ENCODE results near the gene MROH9. TPM values are rescaled to one million over a fixed set of nuclear protein-coding genes. Genes with fewer than 3 reads are reported as not detected.
"Not testable (repeated sequence)": the region's sequence is repeated elsewhere in the genome, so short reads cannot be mapped to it uniquely, and the experiment has no call there.

The MROH9 gene
- total RNA-seq, 2 experiments from 2014 or later, result not detected

DNA sequence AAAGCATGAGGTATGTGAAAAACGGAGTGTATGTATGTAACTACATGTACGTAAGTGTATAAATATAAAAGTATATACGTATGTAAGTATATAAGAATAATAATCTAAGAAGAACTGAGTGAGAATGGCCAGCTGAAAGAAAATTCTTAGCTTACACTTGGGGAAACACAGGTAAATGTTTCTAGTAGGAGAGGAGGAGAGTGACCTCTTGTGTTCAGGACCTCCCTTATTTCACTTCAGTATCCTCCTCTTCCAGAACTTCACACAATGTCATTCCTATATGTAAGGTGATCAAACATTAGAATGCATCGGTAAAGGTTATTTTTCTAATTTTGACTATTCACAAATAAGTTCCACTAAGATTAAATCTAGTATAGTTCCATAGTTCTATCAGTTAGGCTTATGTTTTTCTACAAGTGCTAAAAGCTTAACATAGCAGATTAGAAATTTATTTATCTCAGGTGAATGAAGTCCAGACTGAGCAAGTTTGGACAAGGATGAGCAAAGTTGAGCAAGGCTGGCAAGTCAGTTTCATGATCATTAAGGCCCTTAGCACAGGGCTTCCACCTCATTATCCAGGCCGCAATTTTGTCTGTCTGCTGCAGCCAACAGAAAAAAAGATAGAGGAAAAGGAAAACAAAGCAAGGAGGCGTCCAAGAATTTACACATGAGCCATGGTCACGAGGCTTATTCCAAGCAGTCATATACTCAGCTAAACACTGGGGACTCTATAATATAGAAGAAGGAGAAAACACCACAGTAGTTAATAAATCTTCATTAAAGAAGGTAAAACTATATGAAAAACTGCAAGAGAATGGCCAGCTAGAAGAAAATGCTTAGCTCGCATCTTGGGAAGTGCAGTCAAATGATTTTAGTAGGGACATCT, 7.1 kb upstream of the MROH9 start:
- peaks cover 14% of the 10 kb centered on the region for H3K27me3 Mint-ChIP-seq (ENCODE audit: low read depth)
- no peak overlapping the region for H3K27ac Mint-ChIP-seq
- intact Hi-C loops (cut with micrococcal nuclease), result loop anchor here (5.0 kb wide), 1 partner anchor 256 kb away; no protein-coding TSS in a partner anchor
- H3K4me3 Mint-ChIP-seq, result no peak overlapping the region
- DNase-seq, result no peak
- H3K36me3 Mint-ChIP-seq (ENCODE audit: low read depth), result no peaks in the 10 kb centered on the region
- H3K9me3 Mint-ChIP-seq, result no peaks in the 10 kb centered on the region
- no peaks in the 10 kb centered on the region for H3K4me1 Mint-ChIP-seq (ENCODE audit: low read depth)
- CTCF ChIA-PET, result interaction anchor here (0.6 to 1.3 kb wide), 2 partner anchors 239 to 396 kb away, joined by 3 to 4 read pairs; no protein-coding TSS in a partner anchor

DNA sequence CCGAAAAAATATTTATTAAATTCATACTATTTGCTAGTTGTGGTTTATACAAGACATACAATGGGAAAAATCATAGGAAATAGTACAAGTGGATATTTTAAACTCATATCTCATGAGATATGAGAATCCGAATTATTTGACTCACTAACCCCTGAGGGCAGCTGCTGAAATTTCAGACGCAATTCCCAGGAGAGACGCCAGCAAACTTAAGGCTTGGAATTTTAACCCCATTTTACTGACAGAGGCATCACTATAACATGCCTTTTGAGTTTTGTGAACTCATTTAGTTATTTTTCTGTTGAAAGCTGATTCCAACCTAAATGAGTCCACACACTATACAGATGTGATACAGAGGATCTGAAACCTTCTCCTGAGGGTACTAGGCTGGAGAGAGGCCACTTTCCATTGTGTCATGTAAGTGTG, 5.9 kb upstream of the MROH9 start:
- no peak overlapping the region for H3K27ac Mint-ChIP-seq

DNA sequence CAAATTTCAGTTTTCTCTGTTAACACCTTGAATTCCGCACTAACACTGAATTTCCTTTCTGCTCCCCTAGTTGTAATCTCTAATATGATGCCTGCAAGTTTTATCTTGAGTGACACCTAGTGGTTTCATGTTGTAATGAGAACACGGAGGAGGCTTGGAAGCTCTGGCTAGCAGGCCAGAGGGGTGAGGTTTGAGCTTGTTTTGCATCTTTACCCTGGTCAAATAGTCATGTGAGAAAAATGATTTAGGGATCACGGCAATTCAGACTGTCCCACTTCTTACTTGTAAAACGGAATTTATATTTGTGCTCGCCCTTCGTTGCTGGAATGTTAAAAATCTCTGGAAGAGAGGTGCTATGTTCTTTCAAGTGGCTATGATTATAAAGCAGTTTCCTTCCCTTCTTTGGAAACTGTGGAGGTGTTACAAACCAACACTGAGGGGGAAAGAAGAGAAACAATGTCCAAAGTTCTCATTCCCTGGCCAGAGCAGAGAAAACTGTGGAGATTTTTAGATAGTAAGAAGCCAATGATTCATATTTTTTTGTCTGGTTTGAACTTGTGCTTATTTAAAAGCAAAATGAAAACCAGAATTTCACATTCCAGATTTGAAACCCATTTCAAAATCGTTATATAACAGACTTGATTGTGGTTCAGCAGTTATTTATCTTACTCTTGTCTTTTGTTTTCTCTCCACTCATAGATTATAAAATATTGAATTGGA, 5.3 kb upstream of the MROH9 start:
- CTCF ChIA-PET, result interaction anchor here (0.7 to 1.5 kb wide), 13 partner anchors 11 to 997 kb away, joined by 3 to 10 read pairs (median 4); no protein-coding TSS in a partner anchor
- Mint-ChIP-seq H3K9me3 (no peaks in the 10 kb centered on the region), H3K36me3 (ENCODE audit: low read depth) (no peaks in the 10 kb centered on the region), H3K4me1 (ENCODE audit: low read depth) (no peaks in the 10 kb centered on the region), H3K27ac (no peak overlapping the region), H3K4me3 (no peak overlapping the region), H3K27me3 (ENCODE audit: low read depth) (peaks cover 9% of the 10 kb centered on the region)
- DNase-seq, result peak; percentile 11
- intact Hi-C loops (cut with micrococcal nuclease), result loop anchor here (1.0 to 5.0 kb wide), 3 partner anchors 241 to 1001 kb away; no protein-coding TSS in a partner anchor

More for the DNA sequence above, 5.9 kb upstream of the MROH9 start:
- H3K4me1 Mint-ChIP-seq (ENCODE audit: low read depth), result no peaks in the 10 kb centered on the region
- intact Hi-C loops (cut with micrococcal nuclease), result loop anchor here (1.0 to 5.0 kb wide), 3 partner anchors 240 to 1000 kb away; no protein-coding TSS in a partner anchor
- H3K36me3 Mint-ChIP-seq (ENCODE audit: low read depth), result no peaks in the 10 kb centered on the region
- H3K9me3 Mint-ChIP-seq, result no peaks in the 10 kb centered on the region
- CTCF ChIA-PET, result interaction anchor here (0.7 to 1.5 kb wide), 12 partner anchors 12 to 997 kb away, joined by 3 to 10 read pairs (median 4); no protein-coding TSS in a partner anchor
- DNase-seq, result no peak
- peaks cover 9% of the 10 kb centered on the region for H3K27me3 Mint-ChIP-seq (ENCODE audit: low read depth)
- H3K4me3 Mint-ChIP-seq, result no peak overlapping the region

DNA sequence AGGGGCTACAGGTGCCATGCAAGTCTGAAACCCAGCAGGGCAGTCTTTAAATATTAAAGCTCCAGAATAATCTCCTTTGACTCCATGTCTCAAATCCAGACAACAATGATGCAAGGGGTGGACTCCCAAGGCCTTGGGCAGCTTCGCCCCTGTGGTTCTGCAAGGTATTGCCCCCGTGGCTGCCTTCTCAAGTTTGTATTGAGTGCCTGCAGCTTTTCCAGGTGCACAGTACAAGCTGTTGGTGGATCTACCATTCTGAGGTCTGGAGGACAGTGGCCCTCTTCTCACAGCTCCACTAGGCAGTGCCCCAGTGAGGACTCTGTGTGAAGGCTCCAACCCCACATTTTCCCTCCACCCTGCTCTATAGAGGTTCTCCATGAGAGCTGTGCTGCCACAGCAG, 3.7 kb upstream of the MROH9 start:
- DNase-seq, result no peak
- no peak overlapping the region for H3K4me3 Mint-ChIP-seq
- intact Hi-C loops (cut with micrococcal nuclease), result no loop called here
- H3K27me3 Mint-ChIP-seq (ENCODE audit: low read depth), result peaks cover 4% of the 10 kb centered on the region
- no peak overlapping the region for H3K27ac Mint-ChIP-seq
- no peaks in the 10 kb centered on the region for H3K9me3 Mint-ChIP-seq
- no peaks in the 10 kb centered on the region for H3K4me1 Mint-ChIP-seq (ENCODE audit: low read depth)
- H3K36me3 Mint-ChIP-seq (ENCODE audit: low read depth), result no peaks in the 10 kb centered on the region
- CTCF ChIA-PET, result interaction anchor here (1.2 kb wide), 1 partner anchor 382 kb away, joined by 4 read pairs; the partner anchor contains the start of gene FMO4

DNA sequence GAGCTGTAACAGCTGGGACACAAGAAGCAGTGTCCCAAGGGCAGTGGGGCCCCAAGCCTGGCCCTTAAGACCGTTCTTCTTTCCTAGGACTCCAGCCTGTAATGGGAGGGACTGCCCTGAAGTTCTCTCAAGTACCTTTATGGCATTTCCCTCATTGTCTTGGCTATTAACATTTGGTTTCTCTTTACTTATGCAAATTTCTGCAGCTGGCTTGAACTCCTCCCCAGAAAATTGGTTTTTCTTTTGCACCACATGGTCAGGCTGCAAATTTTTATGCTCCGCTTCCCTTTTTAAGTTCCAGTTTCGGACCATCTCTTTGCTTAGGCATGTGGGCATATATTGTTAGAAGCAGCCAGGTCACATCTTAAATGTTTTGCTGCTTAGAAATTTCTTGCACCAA, 3.1 kb upstream of the MROH9 start:
- H3K9me3 Mint-ChIP-seq, result no peaks in the 10 kb centered on the region
- no peak overlapping the region for H3K4me3 Mint-ChIP-seq
- H3K36me3 Mint-ChIP-seq (ENCODE audit: low read depth), result no peaks in the 10 kb centered on the region
- DNase-seq, result no peak
- CTCF ChIA-PET, result interaction anchor here (1.2 kb wide), 1 partner anchor 381 kb away, joined by 4 read pairs; the partner anchor contains the start of gene FMO4
- H3K27ac Mint-ChIP-seq, result no peak overlapping the region
- intact Hi-C loops (cut with micrococcal nuclease), result no loop called here
- H3K4me1 Mint-ChIP-seq (ENCODE audit: low read depth), result no peaks in the 10 kb centered on the region
- H3K27me3 Mint-ChIP-seq (ENCODE audit: low read depth), result peaks cover 4% of the 10 kb centered on the region

DNA sequence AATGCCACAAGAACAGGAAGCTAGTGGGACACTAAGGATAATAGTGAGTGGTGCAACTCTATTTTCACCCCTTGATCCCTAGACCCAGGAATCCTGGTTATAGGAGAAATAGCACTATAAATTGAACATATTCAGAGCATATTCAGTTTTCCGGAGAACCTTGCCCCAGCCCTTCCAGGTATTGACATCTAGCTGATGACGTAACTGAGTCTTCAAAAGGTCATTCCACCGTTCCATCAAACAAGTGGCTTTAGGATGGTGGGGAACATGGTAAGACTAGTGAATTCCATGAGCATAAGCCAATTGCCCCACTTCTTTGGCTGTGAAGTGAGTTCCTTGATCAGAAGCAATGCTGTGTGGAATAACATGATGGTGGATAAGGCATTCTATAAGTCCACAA, 2.9 kb downstream of the MROH9 start:
- CTCF ChIA-PET, result no interaction called here
- intact Hi-C loops (cut with micrococcal nuclease), result no loop called here
- Mint-ChIP-seq H3K36me3 (ENCODE audit: low read depth) (no peaks in the 10 kb centered on the region), H3K27me3 (ENCODE audit: low read depth) (peaks cover 6% of the 10 kb centered on the region), H3K9me3 (no peaks in the 10 kb centered on the region), H3K4me1 (ENCODE audit: low read depth) (no peaks in the 10 kb centered on the region), H3K4me3 (no peak overlapping the region), H3K27ac (no peak overlapping the region)
- no peak for DNase-seq

DNA sequence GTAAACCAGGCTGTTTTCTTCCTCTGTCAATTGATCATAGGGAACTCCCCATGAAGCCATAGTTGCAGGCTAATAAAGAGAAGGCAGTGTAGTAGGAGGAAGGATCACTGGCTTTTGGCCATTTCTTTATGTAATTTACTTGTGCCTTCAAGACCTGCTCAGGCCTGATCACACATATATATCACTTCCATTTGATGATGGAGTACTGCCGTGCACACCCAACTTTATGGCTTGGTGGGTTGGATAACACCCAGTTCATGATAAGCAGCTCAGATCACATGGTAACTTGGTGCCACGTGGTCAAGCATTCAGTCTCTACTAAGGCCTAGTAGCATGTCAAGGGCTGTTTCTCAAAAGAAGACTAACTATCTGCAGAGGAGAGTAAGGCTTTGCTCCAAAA, 4.1 kb downstream of the MROH9 start:
- H3K27me3 Mint-ChIP-seq (ENCODE audit: low read depth), result peaks cover 6% of the 10 kb centered on the region
- DNase-seq, result no peak
- CTCF ChIA-PET, result no interaction called here
- H3K9me3 Mint-ChIP-seq, result no peaks in the 10 kb centered on the region
- no peaks in the 10 kb centered on the region for H3K4me1 Mint-ChIP-seq (ENCODE audit: low read depth)
- intact Hi-C loops (cut with micrococcal nuclease), result no loop called here
- H3K27ac Mint-ChIP-seq, result no peak overlapping the region
- H3K36me3 Mint-ChIP-seq (ENCODE audit: low read depth), result no peaks in the 10 kb centered on the region
- H3K4me3 Mint-ChIP-seq, result no peak overlapping the region

DNA sequence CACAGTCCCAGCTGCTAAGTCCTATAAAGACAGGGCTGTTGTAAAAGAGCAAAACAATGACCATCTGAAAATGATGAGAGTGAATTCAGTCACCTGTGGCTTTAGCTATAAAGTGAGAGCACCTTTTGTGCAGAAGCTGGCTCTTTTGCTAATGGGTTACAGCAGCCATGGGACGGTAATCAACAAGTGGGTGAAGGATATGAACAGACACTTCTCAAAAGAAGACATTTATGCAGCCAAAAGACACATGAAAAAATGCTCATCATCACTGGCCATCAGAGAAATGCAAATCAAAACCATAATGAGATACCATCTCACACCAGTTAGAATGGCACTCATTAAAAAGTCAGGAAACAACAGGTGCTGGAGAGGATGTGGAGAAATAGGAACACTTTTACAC, 16.4 kb downstream of the MROH9 start:
- CTCF ChIA-PET; H3K9me3 Mint-ChIP-seq; H3K27ac Mint-ChIP-seq; H3K36me3 Mint-ChIP-seq (ENCODE audit: low read depth); H3K4me3 Mint-ChIP-seq; DNase-seq; intact Hi-C loops (cut with micrococcal nuclease); H3K4me1 Mint-ChIP-seq (ENCODE audit: low read depth): not testable (repeated sequence)
- peaks cover 18% of the 10 kb centered on the region for H3K27me3 Mint-ChIP-seq (ENCODE audit: low read depth)

DNA sequence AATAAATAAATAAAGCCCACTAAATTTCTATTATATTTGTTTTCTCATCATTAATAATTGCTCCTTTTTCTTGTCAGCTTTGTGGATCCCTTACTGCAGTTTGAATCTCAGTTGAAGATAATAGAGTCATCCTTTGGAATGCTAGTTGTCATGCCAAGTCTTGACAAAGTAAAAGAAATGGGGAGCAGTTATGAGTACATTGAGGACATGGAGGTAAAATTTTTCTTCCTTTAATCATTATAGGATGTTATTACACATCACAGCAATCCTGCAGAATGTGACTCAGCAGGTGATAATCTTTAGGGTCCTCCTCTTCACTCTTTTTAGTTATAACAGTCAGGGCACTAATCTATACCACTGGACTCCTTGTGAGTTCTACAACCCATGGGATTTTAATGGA, 24.1 kb downstream of the MROH9 start:
- Mint-ChIP-seq H3K36me3 (ENCODE audit: low read depth) (no peaks in the 10 kb centered on the region), H3K4me3 (no peak overlapping the region), H3K4me1 (ENCODE audit: low read depth) (no peaks in the 10 kb centered on the region), H3K27me3 (ENCODE audit: low read depth) (peaks cover 25% of the 10 kb centered on the region), H3K9me3 (no peaks in the 10 kb centered on the region), H3K27ac (no peak overlapping the region)
- no peak for DNase-seq
- intact Hi-C loops (cut with micrococcal nuclease), result no loop called here
- CTCF ChIA-PET, result no interaction called here

DNA sequence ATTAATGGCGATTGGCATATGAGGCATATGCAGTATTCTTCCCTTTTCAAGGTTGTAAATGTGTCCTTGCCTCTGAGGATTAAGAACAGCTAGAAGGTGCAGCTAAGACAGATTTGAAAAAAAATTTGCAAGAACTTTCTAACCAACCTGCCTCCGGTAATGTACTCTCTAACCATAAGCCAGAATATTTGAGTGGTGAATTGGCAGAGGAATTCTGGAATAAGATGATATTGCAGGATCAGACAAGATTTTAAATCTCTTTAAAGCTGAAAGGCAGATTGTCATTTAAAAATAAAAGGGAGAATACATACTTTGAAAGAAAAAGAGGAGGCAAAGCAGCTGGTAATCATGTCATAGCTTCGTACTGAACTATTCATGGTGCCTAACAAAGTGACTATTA, 29.2 kb downstream of the MROH9 start:
- CTCF ChIA-PET, result interaction anchor here (4.1 kb wide), 1 partner anchor 348 kb away, joined by 29 read pairs; the partner anchor contains the start of gene FMO4
- no peak overlapping the region for H3K27ac Mint-ChIP-seq

DNA sequence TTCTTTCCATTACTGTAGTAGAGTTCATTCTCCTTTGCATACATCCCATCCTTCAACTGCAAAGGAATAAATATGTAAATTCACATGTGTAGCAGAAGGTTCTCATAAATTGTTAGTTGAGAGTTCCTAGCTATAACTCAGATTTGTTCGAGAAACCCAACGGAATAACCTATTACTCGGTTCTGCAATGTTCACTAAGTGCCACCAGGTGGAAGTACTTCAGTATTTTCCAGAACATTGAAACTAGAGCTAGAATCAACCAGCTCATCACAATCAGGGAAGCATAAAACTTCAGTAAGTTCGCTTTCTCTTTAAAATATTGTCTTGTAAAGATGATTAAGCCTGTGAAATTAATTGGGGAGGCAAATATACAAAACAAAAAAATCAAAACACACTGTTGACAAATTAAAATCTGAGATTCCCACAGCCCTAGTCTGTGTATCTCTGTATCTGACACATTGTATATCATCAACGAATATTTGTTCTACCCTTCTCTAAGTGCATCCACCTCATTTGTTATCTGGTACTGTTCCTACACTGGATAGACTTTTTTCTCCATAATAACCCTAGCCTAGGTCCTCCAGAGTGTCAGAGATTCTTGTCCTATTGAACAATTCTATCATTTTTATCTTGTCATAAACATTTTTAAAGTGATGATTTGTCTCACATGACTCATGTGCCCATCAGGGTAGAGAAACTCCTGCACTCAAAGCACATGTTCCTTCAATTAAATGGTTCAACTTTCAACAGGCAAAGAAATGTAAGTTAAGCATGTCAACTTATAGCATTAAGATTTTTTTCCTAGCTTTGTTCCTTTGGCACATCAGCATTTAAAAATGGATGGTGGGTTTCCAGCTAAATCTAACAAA, 31.9 kb downstream of the MROH9 start:
- peaks cover 30% of the 10 kb centered on the region for H3K27me3 Mint-ChIP-seq (ENCODE audit: low read depth)
- H3K27ac Mint-ChIP-seq, result no peak overlapping the region
- intact Hi-C loops (cut with micrococcal nuclease), result loop anchor here (1.0 to 2.0 kb wide), 3 partner anchors 222 to 347 kb away; partner anchors contain the start of gene FMO4
- no peaks in the 10 kb centered on the region for H3K9me3 Mint-ChIP-seq
- no peak overlapping the region for H3K4me3 Mint-ChIP-seq
- no peaks in the 10 kb centered on the region for H3K4me1 Mint-ChIP-seq (ENCODE audit: low read depth)
- CTCF ChIA-PET, result interaction anchor here (0.6 to 4.1 kb wide), 13 partner anchors 21 to 634 kb away, joined by 3 to 29 read pairs (median 4); partner anchors contain the start of genes FMO2 and FMO4
- no peaks in the 10 kb centered on the region for H3K36me3 Mint-ChIP-seq (ENCODE audit: low read depth)
- peak; percentile 5 for DNase-seq

More for the DNA sequence above, 29.2 kb downstream of the MROH9 start:
- no peaks in the 10 kb centered on the region for H3K36me3 Mint-ChIP-seq (ENCODE audit: low read depth)
- H3K4me1 Mint-ChIP-seq (ENCODE audit: low read depth), result no peaks in the 10 kb centered on the region
- H3K4me3 Mint-ChIP-seq, result no peak overlapping the region
- no peak for DNase-seq
- intact Hi-C loops (cut with micrococcal nuclease), result no loop called here
- no peaks in the 10 kb centered on the region for H3K9me3 Mint-ChIP-seq
- peaks cover 32% of the 10 kb centered on the region for H3K27me3 Mint-ChIP-seq (ENCODE audit: low read depth)

Measured in activated naive CD4-positive, alpha-beta T cell treated with anti-CD3 and anti-CD28 coated beads for 36 hours (primary cell).